Measurements from ENCODE around the gene ZBTB20.

ZBTB20 gene

DNA sequence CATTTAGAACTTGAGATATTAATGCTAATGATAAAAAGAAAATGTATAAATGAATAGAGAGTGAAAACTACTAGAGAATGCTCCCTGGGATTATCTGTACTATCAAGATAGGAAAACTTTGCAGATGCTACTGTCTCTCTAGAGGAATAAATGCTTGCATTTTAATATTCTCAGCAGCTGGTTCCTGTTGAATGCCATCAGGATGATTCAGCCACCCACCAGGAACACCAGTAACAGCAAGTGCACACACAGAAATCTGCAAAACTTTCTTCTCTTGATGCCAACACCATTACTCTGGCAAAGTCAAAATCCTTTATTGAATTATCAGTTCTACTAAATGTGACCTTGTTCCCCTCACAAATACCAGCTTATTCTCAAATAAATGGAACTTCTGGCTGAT lies 704.8 kb downstream of the ZBTB20 start:
- Histone ChIP-seq H3K4me3 (replicated peaks; ENCODE audit: insufficient read depth, low read length) (no peak overlapping the region), H3K27ac (replicated peaks) (no peak overlapping the region), H3K27me3 (ENCODE audit: insufficient read depth, poor library complexity, severe bottlenecking) (no peaks in the 10 kb centered on the region)
- no peak for DNase-seq (ENCODE audit: low read depth in 1 of 2, low spot score in 1 of 2)
- TF ChIP-seq SPI1 (IDR thresholded peaks at IDR 0.05; ENCODE audit: borderline replicate concordance, low read depth), result no peak
- no peak for TF ChIP-seq REST (IDR thresholded peaks at IDR 0.05; ENCODE audit: insufficient replicate concordance, low read depth)

DNA sequence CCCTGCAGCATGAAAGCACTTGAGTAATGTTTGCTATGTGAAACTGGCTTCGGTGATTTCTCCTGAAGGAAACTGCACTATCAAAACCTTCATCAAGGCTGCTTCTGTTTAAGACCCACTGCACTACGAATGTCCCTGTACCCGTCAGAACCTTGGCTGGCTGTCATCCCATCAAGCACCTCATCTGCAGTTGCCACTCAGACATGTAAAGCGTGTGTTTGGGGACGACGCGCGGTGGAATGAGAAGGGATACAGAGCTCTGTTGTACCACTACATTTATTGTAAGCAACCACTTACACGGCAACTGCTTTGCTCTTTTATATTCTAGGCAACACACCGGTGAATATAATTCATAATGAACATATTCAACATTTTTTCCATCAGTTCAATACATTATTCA lies 705.7 kb downstream of the ZBTB20 start:
- H3K4me3 ChIP-seq (replicated peaks; ENCODE audit: insufficient read depth, low read length), result no peak overlapping the region
- H3K27ac ChIP-seq (replicated peaks), result no peak overlapping the region
- no peak for DNase-seq (ENCODE audit: low read depth in 1 of 2, low spot score in 1 of 2)

DNA sequence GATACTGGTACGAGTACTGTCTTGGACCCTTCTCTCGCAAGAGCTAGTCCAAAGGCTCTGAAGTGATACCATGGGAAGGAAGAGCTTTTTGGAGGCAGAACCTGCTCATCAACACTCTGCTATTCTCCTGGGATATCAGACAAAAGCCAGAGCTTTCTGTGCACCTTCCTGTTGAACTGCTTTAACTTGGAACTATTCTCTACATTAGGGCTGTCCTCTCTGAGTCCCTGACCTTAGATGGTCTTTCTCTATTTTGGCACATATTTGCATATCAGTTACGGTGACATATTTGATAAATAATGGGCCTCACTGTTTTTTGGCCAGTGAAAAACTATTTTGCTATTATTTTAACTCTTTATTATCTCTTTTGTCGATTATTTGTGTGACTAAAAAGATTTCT lies 706.4 kb downstream of the ZBTB20 start:
- H3K27ac ChIP-seq (replicated peaks), result no peak overlapping the region
- TF ChIP-seq REST (IDR thresholded peaks at IDR 0.05; ENCODE audit: insufficient replicate concordance, low read depth) (no peak), GABPA (IDR thresholded peaks at IDR 0.05; ENCODE audit: low read depth) (no peak), SPI1 (IDR thresholded peaks at IDR 0.05; ENCODE audit: borderline replicate concordance, low read depth) (no peak), POLR2AphosphoS5 (IDR thresholded peaks at IDR 0.05; ENCODE audit: low read depth) (no peak), CTCF (IDR thresholded peaks at IDR 0.05; ENCODE audit: insufficient read depth, low read length) (no peak)

More for the DNA sequence above, 705.7 kb downstream of the ZBTB20 start:
- H3K27me3 ChIP-seq (ENCODE audit: insufficient read depth, poor library complexity, severe bottlenecking), result no peaks in the 10 kb centered on the region
- TF ChIP-seq SPI1 (IDR thresholded peaks at IDR 0.05; ENCODE audit: borderline replicate concordance, low read depth), result no peak
- TF ChIP-seq REST (IDR thresholded peaks at IDR 0.05; ENCODE audit: insufficient replicate concordance, low read depth), result no peak
- TF ChIP-seq POLR2AphosphoS5 (IDR thresholded peaks at IDR 0.05; ENCODE audit: low read depth), result no peak
- TF ChIP-seq GABPA (IDR thresholded peaks at IDR 0.05; ENCODE audit: low read depth), result no peak

GRCh38 chr3:114439284-114439683 lies 707.8 kb downstream of the ZBTB20 start:
- TF ChIP-seq SPI1 (IDR thresholded peaks at IDR 0.05; ENCODE audit: borderline replicate concordance, low read depth) (no peak), POLR2AphosphoS5 (IDR thresholded peaks at IDR 0.05; ENCODE audit: low read depth) (no peak)
- H3K27me3 ChIP-seq (ENCODE audit: insufficient read depth, poor library complexity, severe bottlenecking), result no peaks in the 10 kb centered on the region
- no peak overlapping the region for H3K27ac ChIP-seq (replicated peaks)
- DNase-seq (ENCODE audit: low read depth in 1 of 2, low spot score in 1 of 2), result no peak
- no peak overlapping the region for H3K4me3 ChIP-seq (replicated peaks; ENCODE audit: insufficient read depth, low read length)

More for the DNA sequence above, 706.4 kb downstream of the ZBTB20 start:
- no peak for DNase-seq (ENCODE audit: low read depth in 1 of 2, low spot score in 1 of 2)
- H3K4me3 ChIP-seq (replicated peaks; ENCODE audit: insufficient read depth, low read length), result no peak overlapping the region
- H3K27me3 ChIP-seq (ENCODE audit: insufficient read depth, poor library complexity, severe bottlenecking), result no peaks in the 10 kb centered on the region

DNA sequence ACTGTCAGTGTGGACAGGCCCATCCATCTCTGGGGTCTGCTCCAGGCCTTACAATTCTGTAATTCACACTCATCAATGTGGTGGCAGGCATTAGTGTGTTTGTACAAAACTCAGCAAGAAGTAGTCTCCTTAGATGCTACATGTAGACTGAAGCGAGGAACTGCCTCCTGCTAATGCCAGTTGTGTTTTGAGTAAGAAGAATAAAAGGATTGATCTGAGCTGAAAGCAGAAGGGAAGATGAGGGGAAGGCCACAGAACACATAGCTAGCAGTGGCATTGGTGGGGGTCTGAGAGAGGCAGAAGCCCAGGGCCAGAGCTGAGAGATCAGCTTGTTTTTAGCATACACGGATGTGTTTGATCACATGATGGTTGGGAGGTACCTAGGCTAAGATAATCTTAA lies 709.2 kb downstream of the ZBTB20 start:
- TF ChIP-seq REST (IDR thresholded peaks at IDR 0.05; ENCODE audit: insufficient replicate concordance, low read depth) (no peak), CTCF (IDR thresholded peaks at IDR 0.05; ENCODE audit: insufficient read depth, low read length) (no peak), POLR2AphosphoS5 (IDR thresholded peaks at IDR 0.05; ENCODE audit: low read depth) (no peak), GABPA (IDR thresholded peaks at IDR 0.05; ENCODE audit: low read depth) (no peak), SPI1 (IDR thresholded peaks at IDR 0.05; ENCODE audit: borderline replicate concordance, low read depth) (no peak)
- Histone ChIP-seq H3K27ac (replicated peaks) (no peak overlapping the region), H3K27me3 (ENCODE audit: insufficient read depth, poor library complexity, severe bottlenecking) (no peaks in the 10 kb centered on the region), H3K4me3 (replicated peaks; ENCODE audit: insufficient read depth, low read length) (no peak overlapping the region)
- no peak for DNase-seq (ENCODE audit: low read depth in 1 of 2, low spot score in 1 of 2)
